SKM-1 treated with dmso at 0.1 percent for 144 hours (cell line): ENCODE measurements around the gene CITED2.

ENCODE experiments used
- DNase-seq: peaks from one replicate; lab custom pipeline; 2025; ENCODE audit not compliant: unreplicated experiment; lab: John Stamatoyannopoulos, UW

Gene CITED2

DNA sequence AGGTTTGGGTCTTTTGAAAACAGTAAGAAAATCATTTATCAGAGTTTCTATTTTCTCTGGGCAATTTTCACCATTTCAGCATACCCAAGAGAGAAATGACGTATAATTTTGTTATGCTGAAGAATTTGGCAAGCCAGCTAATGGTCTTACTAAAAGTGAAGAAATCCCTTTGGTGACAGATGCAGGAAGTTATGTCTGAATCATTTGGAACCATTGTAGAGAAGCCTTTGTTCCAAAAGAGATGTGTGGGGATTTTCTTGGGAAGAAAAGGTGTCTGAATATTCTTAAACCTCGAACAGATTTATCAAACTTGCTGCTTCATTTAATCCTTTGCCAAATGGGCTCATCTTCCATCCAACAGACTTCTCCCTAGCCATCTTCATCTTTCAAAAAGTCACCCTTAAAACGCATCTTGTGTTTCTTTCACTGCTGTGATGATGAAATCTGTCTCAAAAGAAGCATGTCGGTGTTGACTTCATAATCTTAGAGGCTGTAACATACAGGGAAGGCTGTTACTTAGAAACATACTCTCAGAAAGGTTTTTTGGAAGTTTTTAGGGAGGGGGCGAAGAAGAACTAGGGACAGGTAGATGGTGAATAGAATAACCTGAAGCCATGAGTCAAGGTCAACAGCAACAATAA, 39.5 kb downstream of the CITED2 start:
- DNase-seq = peak; percentile 53

DNA sequence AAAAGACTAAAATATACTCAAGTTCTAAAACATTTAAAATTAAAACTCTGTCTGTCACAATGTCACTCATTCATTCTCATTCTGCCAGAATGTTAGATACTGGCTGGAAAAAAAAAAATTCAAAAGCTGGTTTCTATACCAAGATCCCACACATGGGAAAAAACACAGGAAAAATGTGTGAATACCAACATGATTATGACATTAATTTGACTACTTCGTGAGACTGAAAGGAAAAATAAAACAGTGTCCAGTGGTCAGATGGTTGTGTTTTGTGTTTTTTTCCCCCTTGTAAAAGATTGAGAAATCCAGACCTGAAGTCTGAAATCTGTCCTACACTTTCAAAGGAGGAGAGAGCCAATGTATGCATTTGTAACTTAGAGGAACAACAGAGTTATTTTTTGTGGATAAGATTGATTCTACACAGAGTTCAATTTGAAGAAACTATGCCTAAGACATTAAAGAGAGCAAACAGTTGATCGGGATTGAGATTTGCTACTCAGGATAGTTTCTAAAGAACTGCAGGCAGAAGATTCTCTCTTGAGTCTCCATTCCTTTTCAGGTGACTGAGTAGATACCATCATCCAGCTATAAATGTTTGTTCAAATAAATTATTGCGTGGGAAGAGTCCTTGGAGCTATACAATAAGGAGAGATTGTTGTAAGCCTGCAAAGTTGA, 43.5 kb downstream of the CITED2 start:
- DNase-seq = no peak

DNA sequence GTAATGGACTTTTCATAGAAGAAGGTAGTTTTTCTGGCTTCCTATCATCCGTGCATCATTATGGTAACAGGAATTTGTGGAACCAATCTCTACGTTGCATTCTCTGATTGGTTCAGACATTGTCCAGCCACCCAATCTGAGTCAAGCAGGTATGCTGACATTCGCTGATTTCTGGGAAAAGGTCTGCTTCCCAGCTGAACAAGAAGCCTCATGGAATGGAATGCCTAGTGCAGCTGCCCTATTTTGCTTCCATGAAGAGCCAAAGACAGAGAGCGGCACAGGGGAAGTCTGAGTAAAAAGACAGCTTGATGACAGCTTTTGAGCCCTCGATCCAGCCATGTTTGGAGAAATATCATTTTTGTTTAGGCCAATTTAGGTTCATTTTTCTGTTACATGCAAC, 44.1 kb downstream of the CITED2 start:
- no peak for DNase-seq

DNA sequence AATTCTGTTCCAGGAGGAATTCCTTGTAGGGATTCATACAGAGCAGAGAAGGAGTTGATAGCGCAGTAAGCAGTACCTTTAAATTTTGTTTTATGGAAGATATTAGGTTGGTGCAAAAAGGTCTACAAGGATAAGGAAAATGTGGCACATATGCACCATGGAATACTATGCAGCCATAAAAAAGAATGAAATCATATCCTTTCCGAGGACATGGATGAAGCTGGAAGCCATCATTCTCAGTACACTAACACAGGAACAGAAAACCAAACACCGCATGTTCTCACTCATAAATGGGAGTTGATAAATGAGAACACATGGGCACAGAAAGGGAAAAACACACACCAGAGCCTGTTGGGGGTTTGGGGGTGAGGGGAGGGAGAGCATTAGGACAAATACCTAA, 45.2 kb downstream of the CITED2 start:
- no peak for DNase-seq

DNA sequence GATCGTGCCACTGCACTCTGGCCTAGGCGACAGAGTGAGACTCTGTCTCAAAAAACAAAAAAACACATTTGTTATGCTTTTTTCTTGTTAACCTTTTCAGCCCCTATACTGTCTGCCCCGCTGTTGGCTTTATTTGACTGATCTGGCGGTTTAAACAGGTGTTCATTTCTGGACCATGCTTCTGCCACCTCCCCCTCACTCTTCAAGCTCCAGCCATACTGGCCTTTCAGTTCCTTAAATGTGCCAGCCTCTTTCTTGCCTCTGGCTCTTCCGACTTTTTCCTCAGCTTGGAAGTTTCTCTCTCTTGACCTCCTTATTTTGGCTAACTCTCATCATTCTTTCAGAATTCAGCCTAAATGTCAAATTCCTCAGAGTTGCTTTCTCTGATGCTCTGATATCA, 47.4 kb downstream of the CITED2 start:
- no peak for DNase-seq

DNA sequence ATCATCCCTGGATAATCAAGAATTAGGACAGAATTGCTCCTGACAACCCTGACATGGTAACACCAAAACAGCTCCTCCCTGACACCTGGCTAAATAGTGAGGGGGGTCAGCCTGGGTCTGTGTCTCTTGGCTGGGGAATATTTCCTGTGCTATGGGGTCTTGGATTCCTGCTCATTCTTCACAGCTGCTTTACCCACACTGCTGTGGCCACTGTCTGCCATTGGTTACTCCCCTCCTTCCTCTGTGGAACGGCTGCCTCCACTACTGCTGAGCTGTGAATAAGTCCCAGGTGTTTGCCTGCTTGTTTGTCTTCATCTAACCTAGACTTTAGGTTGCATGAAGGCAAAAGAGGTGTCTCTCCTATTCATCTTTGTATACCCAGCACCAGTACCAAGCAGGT, 48.8 kb downstream of the CITED2 start:
- DNase-seq = no peak

DNA sequence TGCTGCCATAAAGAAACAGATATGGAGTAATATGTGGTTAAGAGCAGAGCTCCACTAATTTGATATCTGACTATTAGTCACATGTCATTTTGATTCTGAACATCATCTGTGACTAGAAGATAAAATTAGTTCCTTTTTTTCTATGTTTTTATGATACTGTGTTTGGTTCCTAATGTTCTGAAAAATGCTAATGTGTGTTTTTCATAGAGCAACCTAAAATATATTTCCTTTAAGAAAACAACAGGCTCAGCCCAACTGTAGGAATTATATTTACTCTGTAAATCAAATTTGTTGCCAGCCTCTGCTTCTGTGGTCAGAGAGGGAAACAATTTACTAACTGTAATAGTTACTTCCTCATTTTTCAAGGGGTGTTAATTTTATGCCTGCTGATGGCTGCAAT, 49.3 kb downstream of the CITED2 start:
- peak; percentile 61 for DNase-seq

DNA sequence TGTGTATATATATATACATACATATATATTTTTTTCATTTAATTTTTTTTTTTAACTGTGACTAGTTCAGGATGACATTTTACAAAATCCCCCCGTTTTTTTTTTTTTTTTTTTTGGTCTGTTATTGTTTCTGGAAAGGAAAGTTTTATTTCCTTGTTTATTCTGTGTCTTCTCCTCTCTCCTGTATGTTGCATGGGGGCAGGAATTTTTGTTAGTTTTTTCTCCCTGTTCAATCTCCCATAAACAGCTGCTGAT, 50.2 kb downstream of the CITED2 start:
- no peak for DNase-seq

DNA sequence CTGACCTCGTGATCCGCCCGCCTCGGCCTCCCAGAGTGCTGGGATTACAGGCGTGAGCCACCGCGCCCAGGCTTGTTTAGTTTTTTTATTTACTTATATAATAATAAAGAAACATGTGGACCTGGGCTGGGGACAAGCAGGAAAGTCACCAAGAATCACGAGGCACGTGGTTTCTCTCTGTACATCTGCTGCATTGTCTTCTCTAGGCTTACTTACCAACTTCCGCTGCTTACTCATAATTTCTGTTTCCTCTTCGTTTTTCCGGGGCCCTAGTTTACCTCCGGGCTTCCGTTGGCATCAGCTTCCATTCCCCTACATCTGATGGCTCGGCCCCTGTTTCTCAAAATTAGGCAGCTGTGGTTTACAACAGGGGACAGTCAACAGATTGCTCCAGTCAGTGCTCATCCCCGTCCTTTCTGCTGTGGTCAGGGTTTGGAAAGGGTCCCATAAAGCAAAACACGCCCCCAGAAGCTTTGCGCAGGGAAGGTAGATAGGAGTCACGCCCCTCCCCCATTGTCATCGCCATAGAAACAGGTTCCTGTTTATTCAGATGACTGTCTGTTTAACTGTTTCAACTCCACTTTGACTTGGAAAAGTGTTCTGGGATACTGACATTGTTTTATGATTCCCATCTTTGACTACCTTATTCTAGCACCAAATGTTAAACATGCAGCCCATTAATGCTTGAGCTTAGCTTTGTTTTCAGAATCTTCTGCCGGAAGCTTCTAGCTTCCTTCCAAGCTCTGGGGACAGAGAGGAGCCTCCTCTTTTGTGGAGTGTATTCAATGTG, 50.7 kb downstream of the CITED2 start:
- DNase-seq = peak; percentile 93
